ENCODE results near the gene FN1.

FN1 gene

DNA sequence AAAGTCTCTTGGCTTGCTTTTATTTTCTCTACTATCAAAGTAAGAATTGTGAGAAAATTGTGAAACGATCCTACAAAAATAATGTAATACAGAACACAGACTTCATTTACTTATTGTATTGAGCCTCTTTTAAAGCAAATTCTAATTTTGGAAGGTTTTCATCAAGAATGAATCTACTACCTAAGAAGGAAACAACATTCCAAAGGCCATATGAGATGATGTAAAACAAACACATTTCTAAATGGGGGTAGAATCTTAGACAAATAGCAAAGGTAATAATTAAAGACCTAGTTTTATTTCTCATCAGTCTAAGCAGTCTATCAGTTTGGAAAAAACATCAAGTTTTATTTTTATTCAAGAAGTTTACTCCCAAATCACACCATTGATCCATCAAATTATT is 20.6 kb downstream of the FN1 start:
- no peak for DNase-seq (ENCODE audit: low spot score)
- H3K4me3 ChIP-seq (ENCODE audit: low read length in 2 of 2): no peak overlapping the region

DNA sequence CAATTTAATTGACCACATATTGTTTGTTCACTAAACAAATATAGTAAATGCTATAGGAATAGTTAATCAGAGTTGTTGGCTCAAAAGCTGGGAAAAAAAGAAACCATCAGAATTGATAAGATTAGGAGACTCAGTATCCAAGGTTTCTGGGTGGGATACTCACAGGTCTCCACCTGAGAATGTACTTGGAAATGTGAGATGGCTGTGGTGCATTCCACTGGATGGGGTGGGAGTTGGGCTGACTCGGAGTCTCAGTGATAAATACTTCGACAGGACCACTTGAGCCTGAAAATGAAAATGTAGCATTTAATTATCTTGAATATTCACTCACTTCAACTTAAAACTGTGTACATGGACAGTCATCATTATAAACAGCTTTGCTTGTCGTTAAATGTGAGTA is 21.2 kb downstream of the FN1 start:
- Histone ChIP-seq H3K14ac (ENCODE audit: low read length) (no peak overlapping the region), H3K4me1 (ENCODE audit: control insufficient read depth in 2 of 2, insufficient read depth in 1 of 2, low read depth in 1 of 2, low read length in 2 of 2) (no peaks in the 10 kb centered on the region), H3K23ac (ENCODE audit: low read depth, low read length, poor library complexity) (no peak overlapping the region), H3K36me3 (replicated peaks in 1 of 2; ENCODE audit: control insufficient read depth in 2 of 2, insufficient read depth in 2 of 2, low read length in 2 of 2) (peaks cover 10 to 71% of the 10 kb centered on the region in 2 donors), H3K4me2 (ENCODE audit: insufficient read depth, low read length, poor library complexity, severe bottlenecking) (no peak overlapping the region), H2BK120ac (ENCODE audit: low read depth, low read length) (no peak overlapping the region), H3K27me3 (ENCODE audit: control insufficient read depth in 3 of 3, insufficient read depth in 3 of 3, low read depth in 1 of 3, low read length in 3 of 3) (no peaks in the 10 kb centered on the region), H3K18ac (ENCODE audit: low read length) (no peak overlapping the region), H3K4me3 (ENCODE audit: low read length in 2 of 2) (no peak overlapping the region), H4K8ac (ENCODE audit: low read depth, low read length) (no peak overlapping the region), H3K4ac (ENCODE audit: low read length) (no peak overlapping the region), H3K27ac (replicated peaks; ENCODE audit: low read length) (no peak overlapping the region), H2BK12ac (ENCODE audit: low read length) (no peak overlapping the region), H2AFZ (ENCODE audit: low read length) (no peak overlapping the region), H3K79me1 (ENCODE audit: low read depth, low read length) (no peaks in the 10 kb centered on the region), H4K91ac (ENCODE audit: low read depth, low read length, poor library complexity) (no peak overlapping the region), H2AK5ac (ENCODE audit: low read depth, low read length) (no peak overlapping the region), H2BK15ac (ENCODE audit: low read length) (no peak overlapping the region), H2BK5ac (ENCODE audit: low read length) (no peak overlapping the region), H3K9me3 (replicated peaks in 1 of 2; ENCODE audit: control insufficient read depth in 2 of 2, insufficient read depth in 1 of 2, low read depth in 1 of 2, low read length in 2 of 2) (no peaks in the 10 kb centered on the region), H3K9ac (ENCODE audit: low read depth, low read length, poor library complexity) (no peak overlapping the region)
- WGBS, 2 donors (ENCODE audit: extremely low coverage in 2 of 2, insufficient read length in 2 of 2, insufficient replicate concordance in 1 of 2): no CpG with 5 or more reads among the region's 3 CpGs
- no peak for DNase-seq (ENCODE audit: low spot score)

More for the DNA sequence above, 20.6 kb downstream of the FN1 start:
- Histone ChIP-seq H3K23ac (ENCODE audit: low read depth, low read length, poor library complexity) (no peak overlapping the region), H3K36me3 (replicated peaks in 1 of 2; ENCODE audit: control insufficient read depth in 2 of 2, insufficient read depth in 2 of 2, low read length in 2 of 2) (peaks cover 8 to 71% of the 10 kb centered on the region in 2 donors), H2AFZ (ENCODE audit: low read length) (no peak overlapping the region), H3K9me3 (replicated peaks in 1 of 2; ENCODE audit: control insufficient read depth in 2 of 2, insufficient read depth in 1 of 2, low read depth in 1 of 2, low read length in 2 of 2) (no peaks in the 10 kb centered on the region), H2AK5ac (ENCODE audit: low read depth, low read length) (no peak overlapping the region), H3K4ac (ENCODE audit: low read length) (no peak overlapping the region), H4K8ac (ENCODE audit: low read depth, low read length) (no peak overlapping the region), H3K79me1 (ENCODE audit: low read depth, low read length) (no peaks in the 10 kb centered on the region), H3K4me1 (ENCODE audit: control insufficient read depth in 2 of 2, insufficient read depth in 1 of 2, low read depth in 1 of 2, low read length in 2 of 2) (no peaks in the 10 kb centered on the region), H2BK12ac (ENCODE audit: low read length) (no peak overlapping the region), H3K9ac (ENCODE audit: low read depth, low read length, poor library complexity) (no peak overlapping the region), H3K4me2 (ENCODE audit: insufficient read depth, low read length, poor library complexity, severe bottlenecking) (no peak overlapping the region), H2BK5ac (ENCODE audit: low read length) (no peak overlapping the region), H3K27me3 (ENCODE audit: control insufficient read depth in 3 of 3, insufficient read depth in 3 of 3, low read depth in 1 of 3, low read length in 3 of 3) (no peaks in the 10 kb centered on the region), H2BK15ac (ENCODE audit: low read length) (no peak overlapping the region), H3K27ac (replicated peaks; ENCODE audit: low read length) (no peak overlapping the region), H4K91ac (ENCODE audit: low read depth, low read length, poor library complexity) (no peak overlapping the region), H2BK120ac (ENCODE audit: low read depth, low read length) (no peak overlapping the region), H3K18ac (ENCODE audit: low read length) (no peak overlapping the region), H3K14ac (ENCODE audit: low read length) (no peak overlapping the region)
- WGBS, 2 donors (ENCODE audit: extremely low coverage in 2 of 2, insufficient read length in 2 of 2, insufficient replicate concordance in 1 of 2): no CpG with 5 or more reads among the region's 1 CpG

DNA sequence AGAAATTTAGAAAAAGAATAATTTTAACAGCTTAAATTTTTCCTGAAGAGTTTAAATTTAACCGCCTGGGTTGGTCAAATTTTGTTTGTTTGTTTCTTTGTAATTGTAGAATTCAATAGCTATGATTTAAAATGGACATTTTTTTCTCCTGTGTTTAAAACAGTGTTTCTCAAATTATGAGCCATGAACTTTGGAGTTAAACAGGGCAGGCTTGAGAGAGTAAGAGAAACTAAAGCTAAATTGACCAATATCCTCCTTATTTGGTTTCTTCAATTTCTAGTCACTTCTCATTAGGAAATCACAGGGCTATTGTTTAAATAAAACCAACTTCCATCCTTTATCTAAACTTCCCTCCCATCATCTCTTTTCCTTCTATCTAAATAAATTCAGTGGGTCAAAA is 21.9 kb downstream of the FN1 start:
- H4K91ac ChIP-seq (ENCODE audit: low read depth, low read length, poor library complexity): no peak overlapping the region
- no peak overlapping the region for H3K23ac ChIP-seq (ENCODE audit: low read depth, low read length, poor library complexity)
- no peak for DNase-seq (ENCODE audit: low spot score)
- peaks cover 14 to 71% of the 10 kb centered on the region in 2 donors for H3K36me3 ChIP-seq (replicated peaks in 1 of 2; ENCODE audit: control insufficient read depth in 2 of 2, insufficient read depth in 2 of 2, low read length in 2 of 2)
- no peak overlapping the region for H4K8ac ChIP-seq (ENCODE audit: low read depth, low read length)
- H2AK5ac ChIP-seq (ENCODE audit: low read depth, low read length): no peak overlapping the region
- whole genome bisulfite sequencing, 2 donors (ENCODE audit: extremely low coverage in 2 of 2, insufficient read length in 2 of 2, insufficient replicate concordance in 1 of 2): no CpG with 5 or more reads among the region's 1 CpG
- H3K27ac ChIP-seq (replicated peaks; ENCODE audit: low read length): no peak overlapping the region
- no peak overlapping the region for H2BK12ac ChIP-seq (ENCODE audit: low read length)
- H2BK120ac ChIP-seq (ENCODE audit: low read depth, low read length): no peak overlapping the region
- H2AFZ ChIP-seq (ENCODE audit: low read length): no peak overlapping the region
- H3K4me1 ChIP-seq (ENCODE audit: control insufficient read depth in 2 of 2, insufficient read depth in 1 of 2, low read depth in 1 of 2, low read length in 2 of 2): no peaks in the 10 kb centered on the region
- H3K18ac ChIP-seq (ENCODE audit: low read length): no peak overlapping the region
- no peak overlapping the region for H3K14ac ChIP-seq (ENCODE audit: low read length)
- H3K4me3 ChIP-seq (ENCODE audit: low read length in 2 of 2): no peak overlapping the region
- H3K4ac ChIP-seq (ENCODE audit: low read length): no peak overlapping the region
- H3K4me2 ChIP-seq (ENCODE audit: insufficient read depth, low read length, poor library complexity, severe bottlenecking): no peak overlapping the region
- H3K9me3 ChIP-seq (replicated peaks in 1 of 2; ENCODE audit: control insufficient read depth in 2 of 2, insufficient read depth in 1 of 2, low read depth in 1 of 2, low read length in 2 of 2): no peaks in the 10 kb centered on the region
- no peaks in the 10 kb centered on the region for H3K79me1 ChIP-seq (ENCODE audit: low read depth, low read length)
- H2BK5ac ChIP-seq (ENCODE audit: low read length): no peak overlapping the region
- H3K27me3 ChIP-seq (ENCODE audit: control insufficient read depth in 3 of 3, insufficient read depth in 3 of 3, low read depth in 1 of 3, low read length in 3 of 3): no peaks in the 10 kb centered on the region
- H2BK15ac ChIP-seq (ENCODE audit: low read length): no peak overlapping the region
- H3K9ac ChIP-seq (ENCODE audit: low read depth, low read length, poor library complexity): no peak overlapping the region

DNA sequence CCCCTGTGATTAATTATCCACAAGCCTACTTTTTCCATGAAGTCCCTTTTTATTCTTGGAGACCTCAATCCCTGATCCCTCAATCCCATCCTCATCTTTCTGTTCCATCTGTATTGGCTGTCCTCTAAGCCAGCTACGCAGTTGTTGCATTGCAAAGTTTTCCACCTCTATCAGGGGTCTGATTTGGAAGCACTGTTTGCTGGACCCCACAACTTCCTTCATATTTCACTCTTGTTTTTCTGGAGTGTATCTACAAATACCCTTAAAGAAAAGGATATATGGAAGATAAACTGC is 22.4 kb downstream of the FN1 start:
- Histone ChIP-seq H3K4me3 (ENCODE audit: low read length in 2 of 2) (no peak overlapping the region), H4K8ac (ENCODE audit: low read depth, low read length) (no peak overlapping the region)

More for the DNA sequence above, 22.4 kb downstream of the FN1 start:
- Histone ChIP-seq H3K27ac (replicated peaks; ENCODE audit: low read length) (no peak overlapping the region), H2BK5ac (ENCODE audit: low read length) (no peak overlapping the region), H3K4me2 (ENCODE audit: insufficient read depth, low read length, poor library complexity, severe bottlenecking) (no peak overlapping the region), H2AK5ac (ENCODE audit: low read depth, low read length) (no peak overlapping the region), H3K18ac (ENCODE audit: low read length) (no peak overlapping the region), H4K91ac (ENCODE audit: low read depth, low read length, poor library complexity) (no peak overlapping the region), H3K4me1 (ENCODE audit: control insufficient read depth in 2 of 2, insufficient read depth in 1 of 2, low read depth in 1 of 2, low read length in 2 of 2) (no peaks in the 10 kb centered on the region), H3K9ac (ENCODE audit: low read depth, low read length, poor library complexity) (no peak overlapping the region), H2BK120ac (ENCODE audit: low read depth, low read length) (no peak overlapping the region), H2AFZ (ENCODE audit: low read length) (no peak overlapping the region), H3K9me3 (replicated peaks in 1 of 2; ENCODE audit: control insufficient read depth in 2 of 2, insufficient read depth in 1 of 2, low read depth in 1 of 2, low read length in 2 of 2) (no peaks in the 10 kb centered on the region), H2BK15ac (ENCODE audit: low read length) (no peak overlapping the region), H3K27me3 (ENCODE audit: control insufficient read depth in 3 of 3, insufficient read depth in 3 of 3, low read depth in 1 of 3, low read length in 3 of 3) (no peaks in the 10 kb centered on the region), H2BK12ac (ENCODE audit: low read length) (no peak overlapping the region), H3K14ac (ENCODE audit: low read length) (no peak overlapping the region), H3K79me1 (ENCODE audit: low read depth, low read length) (no peaks in the 10 kb centered on the region), H3K36me3 (replicated peaks in 1 of 2; ENCODE audit: control insufficient read depth in 2 of 2, insufficient read depth in 2 of 2, low read length in 2 of 2) (peaks cover 12 to 71% of the 10 kb centered on the region in 2 donors), H3K23ac (ENCODE audit: low read depth, low read length, poor library complexity) (no peak overlapping the region), H3K4ac (ENCODE audit: low read length) (no peak overlapping the region)
- no peak for DNase-seq (ENCODE audit: low spot score)
- WGBS, 2 donors (ENCODE audit: extremely low coverage in 2 of 2, insufficient read length in 2 of 2, insufficient replicate concordance in 1 of 2): no CpG with 5 or more reads among the region's 1 CpG

All from neuronal stem cell (in vitro differentiated cells).